GM19193 (cell line): Measurements from ENCODE around the gene LRP1B.

Experiments
- POLR2A ChIP-seq: IDR thresholded peaks from 4 replicates; pipeline ENCODE4 v1.6.1; 2011; ENCODE audit not compliant: insufficient read depth, insufficient read length; ENCODE audit errors: extremely low read depth

The LRP1B gene

DNA sequence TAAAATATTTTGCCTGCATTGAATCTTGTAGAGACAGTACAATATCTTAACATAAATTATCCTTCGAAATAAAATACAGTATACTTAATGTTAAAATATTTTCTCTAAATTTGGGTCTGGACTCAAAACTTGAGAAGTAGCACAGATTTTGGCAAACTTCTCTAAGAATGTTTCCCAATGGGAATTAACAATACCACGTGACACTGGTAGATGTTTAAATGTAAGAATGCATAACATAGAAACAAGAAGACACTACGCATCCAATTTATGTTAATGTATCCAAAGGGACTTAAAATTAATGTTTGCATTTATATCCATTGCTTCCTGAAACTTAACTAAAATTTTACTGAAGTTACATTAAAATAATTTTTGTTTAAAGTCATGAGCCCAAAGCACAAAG, 1460.9 kb downstream of the LRP1B start:
- TF ChIP-seq POLR2A, result no peak

DNA sequence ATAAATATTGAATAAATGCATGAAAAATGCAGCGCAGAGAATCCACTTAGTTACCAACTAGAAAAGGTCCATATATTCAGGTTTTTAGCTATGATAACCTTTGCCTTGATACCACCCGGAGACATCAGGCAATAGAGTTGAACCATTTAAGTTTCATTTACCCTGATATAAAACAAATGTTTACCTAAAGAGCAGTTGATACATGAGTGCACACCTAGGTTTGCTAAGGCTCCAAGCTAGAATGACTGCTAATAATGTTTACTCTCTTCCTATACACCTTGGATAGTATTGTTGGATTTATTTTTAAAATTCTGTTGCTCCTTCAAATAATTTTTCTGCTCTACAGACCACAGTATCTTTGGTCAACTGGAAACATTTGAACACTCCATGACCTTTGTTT, 1463.6 kb downstream of the LRP1B start:
- TF ChIP-seq POLR2A, result no peak

DNA sequence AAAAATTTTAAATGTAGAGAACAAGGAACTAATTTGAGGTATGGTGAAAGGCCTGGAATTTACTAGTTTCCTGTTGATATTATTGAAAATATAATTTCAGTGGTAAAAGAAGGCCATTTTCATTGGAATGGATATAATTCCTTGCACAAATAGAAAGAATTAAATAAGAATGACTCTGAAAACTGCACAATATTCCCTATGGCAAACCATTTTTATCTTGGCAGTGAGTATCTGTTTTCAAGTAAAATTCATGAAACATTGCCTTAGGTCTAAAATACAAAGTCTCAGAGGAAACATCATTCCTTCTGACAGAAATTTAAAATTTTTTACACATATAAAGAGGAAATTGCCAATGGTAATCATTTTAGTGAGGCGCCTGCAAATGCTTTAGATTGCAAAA, 1468.3 kb downstream of the LRP1B start:
- TF ChIP-seq POLR2A, result no peak

DNA sequence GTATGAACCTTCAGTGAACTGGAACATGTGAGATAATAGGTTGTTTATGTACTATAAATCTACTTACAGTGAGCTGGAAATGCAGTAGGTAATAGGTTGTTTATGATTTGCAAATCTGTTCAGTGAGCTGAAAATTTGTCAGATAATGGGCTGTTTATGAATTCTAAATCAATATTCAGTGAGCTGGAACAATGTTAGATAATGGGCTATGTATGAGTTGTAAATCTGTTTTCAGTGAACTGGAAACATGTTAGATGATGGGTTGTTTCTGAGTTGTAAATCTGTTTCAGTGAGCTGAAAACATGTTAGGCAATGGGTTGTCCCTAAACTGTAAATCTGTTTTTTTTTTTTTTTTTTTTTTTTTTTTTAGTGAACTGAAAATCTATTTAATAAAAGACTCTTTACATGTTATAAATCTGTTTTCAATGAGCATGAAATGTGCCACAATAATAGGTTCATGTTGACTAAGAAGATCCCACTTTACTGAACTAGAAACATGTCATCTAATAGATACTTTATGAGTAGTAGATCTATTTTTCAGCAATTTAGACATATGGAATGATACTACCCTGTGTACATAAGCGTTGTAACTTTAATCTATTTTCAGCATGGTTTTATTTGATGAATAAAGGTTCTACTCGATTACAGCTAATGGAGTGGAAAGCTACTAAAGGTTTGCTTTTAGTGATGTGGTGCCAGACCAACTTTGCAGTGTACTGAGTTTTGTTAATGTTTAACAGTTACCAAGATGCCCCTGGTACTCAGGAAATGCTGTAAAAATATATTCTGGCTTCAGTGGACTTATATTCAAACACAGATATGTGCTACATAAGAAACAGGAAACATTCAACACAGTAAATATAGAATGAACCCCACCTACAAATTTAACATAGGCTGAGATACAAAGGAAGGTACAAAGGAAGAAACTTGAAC, 1471.8 kb downstream of the LRP1B start:
- no peak for TF ChIP-seq POLR2A

DNA sequence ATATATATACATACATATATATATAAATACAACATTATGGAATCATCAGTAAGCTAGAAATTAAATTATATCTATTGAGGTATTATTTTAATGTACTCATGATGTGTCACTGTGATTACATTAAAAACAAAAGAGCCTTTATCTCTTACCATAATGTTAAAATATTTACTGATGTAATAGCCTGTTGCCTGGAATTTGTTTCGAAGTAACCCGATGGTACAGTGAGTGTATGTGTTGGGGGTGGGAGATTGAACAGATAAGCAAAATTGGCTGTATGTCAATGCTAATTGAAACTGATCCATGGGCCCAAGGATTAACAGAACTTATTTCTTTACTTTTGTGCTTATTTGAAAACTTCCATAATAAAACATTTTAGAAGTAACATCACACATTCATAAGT, 1473.2 kb downstream of the LRP1B start:
- TF ChIP-seq POLR2A, result no peak

DNA sequence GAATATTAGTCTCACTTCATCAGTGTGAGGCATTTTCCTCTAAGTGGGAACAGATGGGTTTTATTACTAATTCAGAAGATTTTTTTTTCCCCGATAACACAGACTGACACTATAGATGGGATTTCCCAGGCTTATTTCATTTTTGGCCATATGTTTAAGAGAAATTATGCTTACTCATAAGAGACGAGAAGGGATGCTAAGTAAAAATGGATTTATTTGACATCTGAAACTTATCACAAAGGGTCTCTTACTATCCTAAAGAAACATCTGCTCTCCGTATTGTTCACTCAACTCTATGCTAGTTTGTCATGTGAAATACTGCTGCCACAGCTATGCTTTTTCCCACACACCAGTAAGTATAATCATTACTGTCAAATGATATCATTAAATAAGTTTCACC, 1476.3 kb downstream of the LRP1B start:
- no peak for TF ChIP-seq POLR2A

DNA sequence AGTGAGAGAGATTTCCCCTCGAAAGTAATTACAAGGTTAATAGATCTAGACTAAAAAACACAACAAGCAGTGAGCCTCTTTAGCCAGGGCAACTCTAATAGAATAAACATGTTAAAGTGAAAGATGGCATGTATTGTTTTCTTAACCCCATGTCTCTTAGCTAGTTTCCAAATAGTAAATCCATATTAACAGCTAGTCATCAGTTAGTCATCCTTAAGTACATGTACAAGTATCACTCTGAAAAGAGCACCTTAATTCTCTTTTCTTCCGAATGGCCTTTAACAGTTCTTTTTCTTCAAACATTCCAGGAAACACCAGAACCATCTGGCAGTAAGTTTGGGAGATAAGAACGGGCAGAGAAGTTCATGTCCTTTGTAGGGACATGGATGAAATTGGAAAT, 1480.0 kb downstream of the LRP1B start:
- no peak for TF ChIP-seq POLR2A

DNA sequence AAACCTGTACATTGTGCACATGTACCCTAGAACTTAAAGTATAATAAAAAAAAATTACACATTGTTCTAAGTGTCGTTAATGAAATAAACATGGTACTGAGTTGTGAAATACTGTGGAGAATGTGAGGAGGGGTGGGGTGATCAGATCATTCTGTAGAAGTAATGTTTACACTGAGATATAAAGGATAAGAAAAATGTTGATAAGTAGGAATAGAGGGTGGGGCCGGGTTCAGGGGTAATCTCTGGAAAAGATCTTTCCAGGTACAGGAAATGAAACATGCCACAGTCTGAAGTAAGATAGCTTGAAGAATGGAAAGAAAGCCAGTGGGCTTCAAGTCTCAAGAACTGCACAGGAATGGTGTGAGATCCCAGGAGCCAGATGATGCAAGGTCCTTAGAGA, 1482.4 kb downstream of the LRP1B start:
- TF ChIP-seq POLR2A, result no peak

DNA sequence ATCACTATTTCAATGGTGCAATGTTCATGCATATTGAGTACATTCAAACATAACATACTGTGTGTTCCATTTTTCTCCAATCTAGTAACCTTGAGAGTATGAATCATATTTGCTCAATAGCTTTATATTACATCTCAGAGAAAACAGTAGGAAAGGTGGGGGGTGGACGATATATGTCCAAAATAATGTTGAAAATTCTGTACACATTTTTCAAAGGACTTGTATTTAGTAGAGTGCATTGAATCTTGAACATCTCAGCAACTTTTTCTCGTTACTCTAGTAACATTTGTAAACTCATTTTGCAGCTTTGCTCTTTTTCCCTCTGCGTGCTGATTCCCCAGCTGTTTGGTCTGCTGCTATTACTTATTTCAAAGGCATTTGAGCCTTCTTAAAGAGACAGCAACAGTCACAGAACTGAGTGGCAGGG, 1487.0 kb downstream of the LRP1B start:
- TF ChIP-seq POLR2A, result no peak

DNA sequence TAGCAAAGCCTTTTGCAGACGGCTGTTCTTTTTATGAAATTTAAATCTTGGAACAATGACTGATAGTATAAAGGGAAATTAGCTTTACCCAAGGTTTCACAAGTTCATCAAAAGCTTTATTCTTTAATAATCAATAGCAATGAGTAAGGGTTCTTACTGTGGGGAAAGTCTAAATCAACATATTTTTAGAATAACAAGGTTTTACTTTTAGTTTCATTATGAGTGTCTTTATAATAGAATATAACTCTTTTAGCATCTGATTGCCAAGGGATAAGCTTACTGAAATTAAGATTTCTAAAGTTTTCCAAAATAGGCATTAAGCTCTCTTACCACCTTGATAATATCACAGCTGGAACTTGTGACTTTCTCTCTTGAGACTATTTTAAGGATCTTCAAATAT, 1489.7 kb downstream of the LRP1B start:
- TF ChIP-seq POLR2A, result no peak

DNA sequence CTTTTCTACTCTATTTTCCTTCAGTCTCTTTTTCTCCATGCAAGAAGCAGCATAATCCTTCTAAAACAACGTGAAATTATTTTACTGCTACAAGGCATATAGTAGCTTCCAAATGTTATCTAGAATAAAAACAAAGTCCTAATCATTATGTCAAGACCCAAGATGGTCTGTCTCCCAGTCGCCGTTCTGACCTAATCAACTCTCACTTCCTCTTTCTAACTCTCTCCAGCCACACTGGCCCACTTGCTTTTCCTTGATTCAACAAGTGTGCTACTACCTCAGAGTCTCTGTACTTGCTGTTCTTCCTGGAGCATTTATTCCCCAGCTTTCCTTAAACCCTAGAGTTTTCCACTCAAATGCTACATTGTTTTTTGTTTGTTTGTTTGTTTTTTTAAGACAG, 1491.2 kb downstream of the LRP1B start:
- no peak for TF ChIP-seq POLR2A

DNA sequence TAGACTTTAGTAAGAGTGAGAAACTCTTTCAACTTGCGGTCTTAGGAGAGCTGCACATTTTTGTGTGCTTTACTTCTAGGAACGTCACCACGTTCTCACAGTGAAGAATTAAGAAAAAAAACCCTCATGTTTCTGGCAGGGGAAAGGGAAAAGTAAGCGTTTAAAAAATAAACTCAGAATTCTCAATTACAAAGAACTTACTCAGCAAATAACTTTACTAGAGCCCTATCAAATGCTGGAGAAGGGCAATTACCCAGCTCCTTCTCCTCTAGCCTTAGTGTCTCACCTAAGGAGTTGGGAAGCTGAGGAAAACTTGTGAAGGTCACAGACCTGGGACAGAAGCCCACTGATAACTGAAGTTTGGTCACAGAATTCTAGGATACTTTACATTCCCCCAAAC, 1500.3 kb downstream of the LRP1B start:
- TF ChIP-seq POLR2A, result no peak

DNA sequence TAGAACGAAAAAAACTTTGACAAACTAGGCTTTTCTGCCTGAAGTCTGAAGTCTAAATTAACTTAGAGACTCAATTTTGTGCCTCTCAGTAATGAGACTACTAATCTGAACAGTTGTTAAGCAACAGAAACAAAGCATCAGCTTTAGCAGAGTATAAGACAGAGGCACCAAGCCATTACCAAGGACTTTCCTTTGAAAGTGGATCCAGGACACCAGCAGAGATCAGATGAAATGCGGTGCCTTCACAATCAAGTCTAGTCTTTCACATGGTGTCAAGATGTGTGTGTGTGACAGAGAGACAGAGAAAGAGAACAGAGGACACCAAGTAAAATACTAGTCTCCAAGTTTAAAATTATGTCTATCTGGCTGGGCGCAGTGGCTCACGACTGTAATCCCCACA, 1502.9 kb downstream of the LRP1B start:
- TF ChIP-seq POLR2A, result no peak

DNA sequence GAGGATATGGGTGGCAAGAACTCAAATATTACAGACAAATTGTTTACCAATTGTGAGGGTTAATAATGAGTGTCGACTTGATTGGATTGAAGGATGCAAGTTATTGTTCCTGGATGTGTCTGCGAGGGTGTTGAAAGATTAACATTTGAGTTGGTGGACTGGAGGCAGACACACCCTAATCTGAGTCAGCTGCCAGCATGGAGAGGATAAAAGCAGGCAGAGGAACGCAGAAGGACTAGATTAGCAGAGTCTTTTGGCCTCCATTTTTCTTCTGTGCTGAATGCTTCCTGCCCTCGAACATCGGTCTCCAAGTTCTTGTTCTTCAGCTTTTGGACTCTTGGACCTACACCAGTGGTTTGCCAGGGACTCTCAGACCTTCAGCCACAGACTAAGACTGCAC, 1503.7 kb downstream of the LRP1B start:
- no peak for TF ChIP-seq POLR2A

DNA sequence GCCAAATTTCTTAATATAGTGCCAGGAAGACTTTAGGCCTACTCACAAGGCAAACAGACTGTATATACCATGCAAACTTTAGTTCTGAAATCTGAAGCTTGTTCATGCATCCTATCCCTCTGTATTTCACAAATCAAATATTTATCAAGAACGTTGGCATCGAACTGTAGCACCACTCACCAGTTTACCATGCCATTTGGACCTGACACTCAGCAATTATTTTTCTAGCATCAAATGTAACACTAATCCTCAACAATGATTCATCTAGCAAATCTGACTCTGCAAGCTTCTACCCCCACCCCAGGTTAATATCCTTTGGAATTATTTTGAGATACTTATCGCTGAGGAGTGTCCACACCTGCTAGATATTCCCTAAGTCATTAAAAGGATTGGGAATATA, 1506.6 kb downstream of the LRP1B start:
- TF ChIP-seq POLR2A, result no peak

DNA sequence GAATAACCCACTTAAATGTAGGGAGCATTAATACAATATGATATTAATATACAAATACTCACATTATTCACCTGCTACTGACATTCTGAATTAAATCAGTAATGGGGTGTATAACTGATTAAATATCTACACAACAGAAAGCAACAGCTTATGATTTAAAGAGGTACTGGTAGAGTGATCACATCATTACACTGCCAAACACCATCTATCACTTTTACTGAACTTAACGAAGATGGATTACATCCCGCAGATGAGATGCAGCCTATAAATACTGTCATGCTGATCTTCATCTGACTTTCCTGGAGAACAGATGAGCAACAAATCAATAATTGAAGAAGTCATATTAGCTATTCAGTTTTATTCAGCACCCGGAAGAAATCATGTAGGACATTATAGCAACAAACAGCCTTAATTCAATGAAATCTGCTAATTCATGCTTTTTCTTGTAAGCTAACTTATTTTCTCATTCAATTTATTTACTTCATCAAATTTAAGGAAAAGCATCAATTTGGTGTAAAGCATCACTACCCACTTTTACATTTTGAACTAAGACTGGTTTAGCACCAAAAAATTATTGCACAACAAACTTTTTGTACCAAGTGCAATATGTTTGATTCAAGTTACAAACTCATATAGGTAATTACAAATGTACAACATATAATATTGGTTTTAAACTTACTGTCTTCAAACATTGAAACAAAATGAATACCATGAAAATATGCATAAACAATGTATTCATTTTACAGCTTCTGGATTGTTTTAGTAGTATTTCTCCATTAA, 1509.0 kb downstream of the LRP1B start:
- TF ChIP-seq POLR2A, result no peak
